HG03064 (cell line): ENCODE results near the gene PEX13.
"Not testable (repeated sequence)": the region's sequence is repeated elsewhere in the genome, so short reads cannot be mapped to it uniquely, and the experiment has no call there.

Experiments used
- ATAC-seq: cut with Tn5 transposase; IDR thresholded peaks from one replicate; pipeline ENCODE4 v1.9.1; 2021; ENCODE audit warnings: low read depth; ENCODE audit not compliant: unreplicated experiment

PEX13 gene, protein sequence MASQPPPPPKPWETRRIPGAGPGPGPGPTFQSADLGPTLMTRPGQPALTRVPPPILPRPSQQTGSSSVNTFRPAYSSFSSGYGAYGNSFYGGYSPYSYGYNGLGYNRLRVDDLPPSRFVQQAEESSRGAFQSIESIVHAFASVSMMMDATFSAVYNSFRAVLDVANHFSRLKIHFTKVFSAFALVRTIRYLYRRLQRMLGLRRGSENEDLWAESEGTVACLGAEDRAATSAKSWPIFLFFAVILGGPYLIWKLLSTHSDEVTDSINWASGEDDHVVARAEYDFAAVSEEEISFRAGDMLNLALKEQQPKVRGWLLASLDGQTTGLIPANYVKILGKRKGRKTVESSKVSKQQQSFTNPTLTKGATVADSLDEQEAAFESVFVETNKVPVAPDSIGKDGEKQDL

GRCh38 chr2:61017556-61018317 is at the start of gene PEX13, which contains the start of gene PUS10:
Gene PEX13 (plus strand): TSS chr2:61017720. CDS start chr2:61017760, 40 bp downstream.
Gene PUS10 (minus strand): TSS chr2:61018255. CDS start chr2:61011890, 6,365 bp downstream.
- peak; percentile 79 for ATAC-seq

GRCh38 chr2:60972889-60973656 is 44.4 kb upstream of the PEX13 start:
- ATAC-seq = no peak

DNA sequence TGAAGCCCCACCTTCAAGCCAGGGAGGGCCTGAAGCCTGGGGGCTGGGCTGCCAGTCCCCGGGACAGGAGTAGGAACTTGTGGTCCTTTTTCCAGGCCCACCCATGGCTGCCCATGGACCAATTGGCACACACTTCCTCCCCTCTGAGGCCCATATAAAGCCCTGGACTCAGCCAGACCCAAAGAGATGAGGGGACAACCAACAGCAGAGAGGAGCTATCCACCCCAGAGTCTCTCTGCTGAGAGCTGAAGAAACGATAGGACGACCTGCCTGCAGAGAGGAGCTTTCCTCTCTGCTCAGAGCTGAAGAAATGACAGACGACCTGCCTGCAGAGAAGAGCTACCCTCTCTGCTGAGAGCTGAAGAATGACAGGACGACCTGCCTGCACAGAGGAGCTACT is 43.8 kb upstream of the PEX13 start:
- ATAC-seq = no peak

- no peak for ATAC-seq
Observed at GRCh38 chr2:60974652-60975051, 42.9 kb upstream of the PEX13 start.

DNA sequence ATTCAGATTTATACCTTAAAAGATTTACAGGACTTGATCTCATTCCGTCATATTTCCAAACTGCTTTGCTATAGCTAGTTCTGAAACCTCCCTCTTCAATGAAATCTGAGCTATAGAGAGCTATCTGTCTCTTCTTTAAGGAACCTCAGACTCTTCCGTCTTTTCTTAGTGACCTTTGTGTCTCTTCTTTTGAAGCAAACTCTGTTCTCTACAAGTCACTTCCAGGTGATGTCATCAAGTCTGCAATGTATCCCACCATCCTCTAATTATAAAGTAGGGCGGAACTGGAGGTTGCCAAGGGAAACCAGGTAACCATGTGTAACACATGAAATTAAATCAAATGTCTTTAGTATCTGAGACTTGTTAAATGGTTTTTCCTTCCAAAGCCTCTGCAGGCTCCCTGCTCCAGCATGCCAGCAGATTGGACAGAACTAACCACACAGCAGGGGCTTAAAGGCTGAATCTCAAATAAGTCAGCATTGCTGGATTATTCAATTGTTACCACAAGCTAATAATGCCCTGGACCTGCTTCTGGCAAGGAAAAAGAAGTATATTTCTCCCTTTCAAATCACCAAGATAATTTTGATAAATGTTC is 41.2 kb upstream of the PEX13 start:
- no peak for ATAC-seq

- ATAC-seq = no peak
Observed at GRCh38 chr2:60976875-60977561, 40.5 kb upstream of the PEX13 start.

DNA sequence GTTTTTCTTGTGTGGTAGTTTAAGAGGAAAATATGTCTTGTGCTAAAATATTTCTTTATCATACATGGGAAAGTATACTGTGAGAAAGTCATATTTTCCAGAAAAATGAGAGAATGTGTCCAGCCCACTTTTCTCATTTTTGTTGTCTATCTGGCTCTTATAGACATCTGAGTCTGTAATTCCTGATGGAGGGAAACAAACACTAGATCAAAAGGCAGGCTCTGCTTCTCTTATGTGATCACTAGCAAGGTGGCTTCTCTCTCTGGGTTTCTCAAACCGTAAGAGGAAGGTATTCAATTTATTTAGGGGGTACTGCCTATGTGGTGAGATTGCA is 40.0 kb upstream of the PEX13 start:
- ATAC-seq = no peak

GRCh38 chr2:60979231-60979630 is 38.3 kb upstream of the PEX13 start:
- ATAC-seq = no peak

DNA sequence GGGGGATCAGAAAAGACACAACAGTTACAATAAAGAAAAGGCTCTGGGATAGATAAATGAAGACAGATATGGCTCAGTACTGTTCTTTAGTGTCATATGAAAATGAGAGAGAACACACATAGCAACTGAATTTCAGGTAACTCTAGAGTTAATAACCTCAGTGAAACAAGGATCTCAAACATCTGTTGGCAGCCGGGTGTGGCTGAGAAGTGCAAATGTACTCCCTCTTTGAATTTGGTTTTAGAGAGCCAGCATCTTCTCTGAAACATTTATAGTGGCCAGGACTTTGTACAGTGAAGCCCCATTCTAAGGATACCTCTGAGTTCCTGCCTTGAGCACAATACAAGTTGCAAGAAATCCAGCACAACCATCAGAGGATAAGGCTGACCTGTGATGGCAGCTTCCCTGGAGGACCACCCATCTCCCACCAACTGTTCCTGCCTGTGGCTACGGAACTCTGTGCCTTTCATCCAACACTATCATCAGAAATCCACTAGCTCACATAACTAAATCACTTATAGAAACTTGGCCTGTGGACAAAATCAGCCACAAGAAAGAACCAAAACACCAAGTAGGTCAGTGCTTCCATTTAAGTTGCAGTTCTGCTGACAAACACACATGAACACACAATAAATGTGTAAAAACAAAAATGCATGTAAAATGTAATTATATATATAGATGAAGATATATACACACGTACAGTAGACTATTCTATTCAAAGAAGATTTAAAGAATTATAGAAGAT is 37.3 kb upstream of the PEX13 start:
- no peak for ATAC-seq

DNA sequence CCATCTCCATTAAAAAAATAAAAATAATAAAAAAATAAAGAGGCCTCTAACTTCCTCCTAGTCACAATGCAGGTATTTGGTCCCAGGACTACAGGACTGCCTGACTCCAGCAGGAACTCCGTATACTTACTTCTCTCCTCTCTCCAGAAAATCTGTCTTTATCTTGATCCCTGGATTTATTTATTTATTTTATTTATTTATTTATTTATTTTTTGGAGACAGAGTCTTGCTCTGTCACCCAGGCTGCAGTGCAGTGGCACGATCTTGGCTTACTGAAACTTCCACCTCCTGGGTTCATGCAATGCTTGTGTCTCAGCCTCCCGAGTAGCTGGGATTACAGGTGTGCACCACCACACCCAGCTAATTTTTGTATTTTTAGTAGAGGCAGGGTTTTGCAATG is 35.5 kb upstream of the PEX13 start:
- not testable (repeated sequence) for ATAC-seq

DNA sequence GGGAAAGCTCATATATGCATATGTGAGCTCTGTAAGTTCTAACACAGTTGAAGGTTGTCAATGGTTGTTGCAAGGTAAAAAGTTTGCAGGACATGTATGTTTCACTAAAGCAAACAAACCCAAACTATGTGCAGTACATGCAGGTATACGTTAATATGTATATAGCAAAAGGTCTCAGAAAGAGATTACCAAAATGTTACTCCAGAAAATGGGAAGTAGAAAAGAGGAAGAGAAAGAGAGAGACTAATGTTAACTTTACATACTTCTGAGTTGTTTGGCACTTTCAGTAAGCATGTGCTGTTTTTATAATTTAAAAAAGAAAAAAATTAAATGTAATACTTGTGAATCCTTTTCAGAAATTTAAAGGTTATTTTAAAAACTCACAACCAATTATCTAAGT is 32.8 kb upstream of the PEX13 start:
- ATAC-seq = no peak

DNA sequence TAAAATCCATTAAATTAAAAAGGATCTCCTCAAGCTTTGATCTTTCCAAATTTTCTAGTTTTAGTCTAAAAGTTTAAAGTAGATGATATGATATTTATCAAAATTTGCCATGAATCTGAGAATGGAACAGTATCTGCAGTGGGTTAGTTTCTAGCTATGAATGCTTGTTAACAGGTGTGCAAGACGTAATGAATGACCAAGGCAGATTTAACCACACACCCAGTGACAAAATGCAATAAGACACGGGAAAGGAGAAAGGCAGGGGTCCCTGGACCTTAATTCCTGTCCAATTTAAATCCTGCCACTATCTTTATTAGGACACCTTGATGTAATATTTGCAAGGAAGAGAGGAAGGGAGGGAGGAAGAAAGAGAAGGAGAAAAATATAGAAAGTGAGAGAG is 30.5 kb upstream of the PEX13 start:
- no peak for ATAC-seq

DNA sequence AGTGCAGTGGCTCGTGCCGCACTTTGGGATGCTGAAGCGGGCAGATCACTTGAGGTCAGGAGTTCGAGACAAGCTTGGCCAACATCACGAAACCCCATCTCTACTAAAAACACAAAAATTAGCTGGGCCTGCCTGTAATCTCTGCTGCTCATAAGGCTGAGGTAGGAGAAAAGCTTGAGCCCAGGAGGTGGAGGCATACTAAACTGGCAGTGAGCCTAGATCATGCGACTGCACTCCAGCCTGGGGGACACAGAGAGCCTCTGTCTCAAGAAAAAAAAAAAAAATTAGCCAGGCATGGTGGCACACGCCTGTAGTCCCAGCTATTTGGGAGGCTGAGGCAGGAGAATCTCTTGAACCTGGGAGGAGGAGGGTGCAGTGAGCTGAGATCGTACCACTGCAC is 29.9 kb upstream of the PEX13 start:
- not testable (repeated sequence) for ATAC-seq

DNA sequence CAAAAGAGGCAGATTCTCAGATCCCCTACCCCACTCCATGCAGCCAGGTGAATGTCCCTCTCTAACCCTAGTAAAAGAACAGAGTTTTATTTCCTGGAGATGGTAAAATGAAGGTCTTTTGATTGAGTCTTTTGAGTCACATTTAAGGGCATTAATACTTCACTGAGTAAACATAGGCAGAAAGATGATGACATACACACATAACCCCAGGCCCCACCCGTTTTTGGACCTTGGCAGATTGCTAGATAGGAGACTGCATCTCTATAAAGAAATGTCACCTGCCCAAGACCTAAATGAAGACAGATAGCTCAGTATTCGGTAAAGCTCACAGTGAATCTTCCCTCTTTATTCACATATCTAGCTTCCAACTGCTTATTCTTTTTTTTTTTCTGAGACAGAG is 28.3 kb upstream of the PEX13 start:
- no peak for ATAC-seq

DNA sequence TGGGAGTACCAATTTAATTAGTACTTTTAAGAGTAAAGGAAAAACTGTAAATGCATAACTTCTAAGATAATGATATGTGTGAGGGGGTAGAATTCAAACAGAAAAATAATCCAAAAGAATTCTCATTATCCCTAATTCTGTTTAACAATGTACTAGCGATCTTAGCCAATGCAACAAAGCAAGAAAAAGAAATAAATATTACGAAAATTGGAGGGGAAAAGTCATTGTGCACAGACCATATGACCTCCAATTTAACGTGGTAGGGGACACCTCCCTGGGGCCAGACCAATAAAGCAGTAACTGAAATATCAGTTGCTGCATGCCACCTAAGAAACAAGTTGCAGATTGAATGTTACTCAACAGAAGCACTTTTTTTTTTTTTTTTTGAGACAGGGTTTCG is 25.9 kb upstream of the PEX13 start:
- no peak for ATAC-seq

- peak; percentile 99 for ATAC-seq
Observed at GRCh38 chr2:60992985-60993392, 24.5 kb upstream of the PEX13 start.

DNA sequence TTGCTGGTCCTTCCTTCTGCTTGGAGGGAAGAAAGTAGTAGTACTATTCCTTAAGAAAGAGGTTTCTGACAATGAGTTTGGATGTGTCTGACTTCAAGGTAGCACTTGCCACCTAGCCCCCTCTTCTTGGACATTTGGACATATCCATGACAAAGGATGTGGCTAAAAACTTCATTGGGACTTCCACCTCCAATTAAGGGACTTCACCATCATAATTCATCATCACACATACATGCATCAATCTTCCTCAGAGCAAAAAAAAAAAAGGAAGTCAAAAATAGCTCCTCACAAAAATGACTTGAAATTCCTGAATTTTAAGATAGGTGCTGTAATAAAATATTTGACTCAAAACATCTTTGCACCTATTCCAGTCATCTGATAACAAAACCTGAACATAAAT is 23.4 kb upstream of the PEX13 start:
- ATAC-seq = no peak

DNA sequence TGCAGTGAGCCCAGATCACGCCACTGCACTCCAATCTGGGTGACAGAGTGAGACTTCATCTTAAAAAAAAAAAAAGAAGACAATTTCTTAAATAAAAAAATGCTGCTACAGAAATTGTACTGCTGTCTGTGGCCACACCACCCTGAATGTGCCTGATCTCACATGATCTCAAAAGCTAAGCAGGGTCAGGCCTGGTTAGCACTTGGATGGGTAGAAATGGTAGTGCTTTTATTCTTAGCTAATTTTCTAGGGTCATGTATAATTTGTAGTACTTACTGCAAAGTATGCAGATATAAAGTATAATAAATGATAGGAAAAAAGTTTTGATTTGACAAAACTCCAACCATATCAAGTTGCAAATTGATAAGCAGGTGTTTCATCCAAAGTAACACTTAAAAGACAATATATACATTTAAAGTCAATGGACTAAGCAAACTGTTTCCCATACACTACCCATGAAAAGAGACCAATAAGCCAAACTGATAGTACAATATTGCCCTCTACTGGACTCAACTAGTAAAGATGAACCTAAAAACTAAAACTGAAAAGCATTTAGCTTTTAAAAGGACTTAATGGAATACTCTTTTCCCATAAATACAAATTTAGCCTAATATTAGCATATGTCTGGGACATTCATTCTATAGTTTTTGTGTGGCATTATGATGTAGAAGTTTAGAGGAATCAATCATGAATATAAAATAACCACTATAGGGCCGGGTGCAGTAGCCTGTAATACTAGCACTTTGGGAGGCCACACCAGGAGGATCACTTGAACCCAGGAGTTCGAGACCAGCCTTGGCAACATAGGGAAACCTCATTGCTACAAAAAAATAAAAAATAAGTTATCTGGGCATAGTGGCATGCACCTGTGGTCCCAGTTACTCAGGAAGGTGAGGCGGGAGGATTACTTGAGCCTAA is 18.6 kb upstream of the PEX13 start:
- ATAC-seq = peak; percentile 68
